Measurements from ENCODE around the gene TUBB4B. TPM values are rescaled to one million over a fixed set of nuclear protein-coding genes. Genes with fewer than 3 reads are reported as not detected.

The TUBB4B gene
- total RNA-seq, 2 donors from 2014 or later = 79.1 to 171 TPM

- peak; percentile 26 for ATAC-seq
- intact Hi-C loops (cut with DNase I) = no loop called here
- TF ChIP-seq, protein P1, sequence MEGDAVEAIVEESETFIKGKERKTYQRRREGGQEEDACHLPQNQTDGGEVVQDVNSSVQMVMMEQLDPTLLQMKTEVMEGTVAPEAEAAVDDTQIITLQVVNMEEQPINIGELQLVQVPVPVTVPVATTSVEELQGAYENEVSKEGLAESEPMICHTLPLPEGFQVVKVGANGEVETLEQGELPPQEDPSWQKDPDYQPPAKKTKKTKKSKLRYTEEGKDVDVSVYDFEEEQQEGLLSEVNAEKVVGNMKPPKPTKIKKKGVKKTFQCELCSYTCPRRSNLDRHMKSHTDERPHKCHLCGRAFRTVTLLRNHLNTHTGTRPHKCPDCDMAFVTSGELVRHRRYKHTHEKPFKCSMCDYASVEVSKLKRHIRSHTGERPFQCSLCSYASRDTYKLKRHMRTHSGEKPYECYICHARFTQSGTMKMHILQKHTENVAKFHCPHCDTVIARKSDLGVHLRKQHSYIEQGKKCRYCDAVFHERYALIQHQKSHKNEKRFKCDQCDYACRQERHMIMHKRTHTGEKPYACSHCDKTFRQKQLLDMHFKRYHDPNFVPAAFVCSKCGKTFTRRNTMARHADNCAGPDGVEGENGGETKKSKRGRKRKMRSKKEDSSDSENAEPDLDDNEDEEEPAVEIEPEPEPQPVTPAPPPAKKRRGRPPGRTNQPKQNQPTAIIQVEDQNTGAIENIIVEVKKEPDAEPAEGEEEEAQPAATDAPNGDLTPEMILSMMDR (IDR thresholded peaks at IDR 0.05) = no peak
- no peak for TF ChIP-seq POLR2A (IDR thresholded peaks at IDR 0.05)
- WGBS, 2 donors = 35 to 36% methylated on average over 14 to 21 of the region's 21 CpGs
- Histone ChIP-seq H3K27me3 (no peaks in the 10 kb centered on the region), H3K36me3 (replicated peaks in 1 of 2; ENCODE audit: insufficient read depth in 1 of 2, low read depth in 2 of 2) (peaks cover 0 to 2% of the 10 kb centered on the region in 2 donors), H3K9me3 (no peaks in the 10 kb centered on the region), H3K27ac (peak overlapping the region; percentile 63 to 84 (median 72)), H3K4me1 (peaks cover 50% of the 10 kb centered on the region), H3K4me3 (peak overlapping the region; percentile 56 to 63)
- peak in 3 of 4 donors; percentile 47 to 65 (median 61) for DNase-seq
These were observed 12.9 kb downstream of the TUBB4B start for GRCh38 chr9:137253717-137254623.

- TF ChIP-seq, protein P1 (IDR thresholded peaks at IDR 0.05) = peak in 2 of 7 experiments; percentile 25 to 42
- TF ChIP-seq POLR2A (IDR thresholded peaks at IDR 0.05) = peak; percentile 37 to 78 (median 67)
- Histone ChIP-seq H3K4me3 (peak within 1 kb of the TSS; percentile 97 to 99), H3K9me3 (no peaks in the 10 kb centered on the region), H3K36me3 (replicated peaks in 1 of 2; ENCODE audit: insufficient read depth in 1 of 2, low read depth in 2 of 2) (peaks cover 0 to 3% of the 10 kb centered on the region in 2 donors), H3K27ac (peak within 1 kb of the TSS; percentile 63 to 84 (median 73)), H3K4me1 (peaks cover 44% of the 10 kb centered on the region), H3K27me3 (no peaks in the 10 kb centered on the region)
- DNase-seq = peak; percentile 92 to 94 (median 94)
- peak; percentile 94 for ATAC-seq
- WGBS, 2 donors = 1 to 3% methylated on average over 14 to 77 of the region's 105 CpGs
- intact Hi-C loops (cut with DNase I) = no loop called here
These were observed 13.7 kb downstream of the TUBB4B start, which contains the start of gene NELFB for GRCh38 chr9:137254624-137255447. TSS of gene NELFB (plus strand) at chr9:137255327.

DNA sequence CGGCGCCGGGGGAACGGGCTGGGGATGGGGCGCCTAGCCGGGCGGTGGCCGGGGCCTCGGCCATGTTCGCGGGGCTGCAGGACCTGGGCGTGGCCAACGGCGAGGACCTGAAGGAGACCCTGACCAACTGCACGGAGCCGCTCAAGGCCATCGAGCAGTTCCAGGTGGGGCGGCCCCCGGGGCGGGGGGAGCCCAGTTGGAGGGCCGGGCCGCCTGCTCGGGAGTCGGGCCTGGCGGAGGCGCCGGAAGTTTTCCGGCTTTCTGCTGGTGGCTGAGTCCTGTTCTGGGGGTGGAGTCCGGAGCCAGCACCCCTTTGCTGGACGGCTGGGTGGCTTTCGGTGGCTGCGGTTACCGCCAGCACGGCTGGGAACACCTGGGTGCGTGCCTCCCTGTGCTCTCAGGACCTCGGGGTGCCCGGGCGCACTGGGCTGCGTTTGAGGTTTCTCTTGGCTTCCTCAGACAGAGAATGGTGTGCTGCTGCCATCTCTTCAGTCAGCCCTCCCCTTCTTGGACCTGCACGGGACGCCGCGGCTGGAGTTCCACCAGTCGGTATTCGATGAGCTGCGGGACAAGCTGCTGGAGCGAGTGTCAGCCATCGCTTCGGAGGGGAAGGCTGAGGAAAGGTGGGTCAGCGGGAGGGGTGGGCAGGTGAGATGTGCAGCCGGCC, 14.5 kb downstream of the TUBB4B start:
- intact Hi-C loops (cut with DNase I) = no loop called here
- Histone ChIP-seq H3K27me3 (no peaks in the 10 kb centered on the region), H3K9me3 (no peaks in the 10 kb centered on the region), H3K27ac (peak overlapping the region; percentile 33 to 84 (median 73)), H3K4me3 (peak overlapping the region; percentile 97 to 99), H3K4me1 (peaks cover 36% of the 10 kb centered on the region), H3K36me3 (replicated peaks in 1 of 2; ENCODE audit: insufficient read depth in 1 of 2, low read depth in 2 of 2) (peaks cover 0 to 3% of the 10 kb centered on the region in 2 donors)
- WGBS, 2 donors = 0 to 2% methylated on average over 3 to 51 of the region's 51 CpGs
- TF ChIP-seq, protein P1 (IDR thresholded peaks at IDR 0.05) = no peak
- no peak for TF ChIP-seq POLR2A (IDR thresholded peaks at IDR 0.05)
- DNase-seq (peak; percentile 61 to 72 (median 66)), ATAC-seq (peak; percentile 40)

DNA sequence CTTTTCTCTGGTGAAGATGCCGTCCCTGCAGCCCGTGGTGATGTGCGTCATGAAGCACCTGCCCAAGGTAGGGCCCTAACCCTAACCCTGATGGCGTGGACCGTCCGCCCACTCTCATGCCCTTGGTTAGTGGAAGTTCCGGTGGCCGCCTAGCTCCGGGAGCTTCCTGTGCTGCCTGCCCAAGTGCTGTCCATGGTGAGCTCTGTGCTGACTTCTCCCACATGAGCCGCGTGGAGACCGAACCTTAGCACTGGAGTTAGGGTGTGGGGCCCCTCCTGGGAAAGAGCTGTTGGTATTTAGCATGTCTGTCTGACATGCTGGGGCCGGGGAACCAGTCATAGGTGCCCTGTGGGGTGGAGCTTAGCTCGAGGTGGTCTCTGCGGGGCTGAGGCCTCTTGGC, 15.3 kb downstream of the TUBB4B start:
- no peak for ATAC-seq
- intact Hi-C loops (cut with DNase I) = no loop called here

More for the DNA sequence above, 15.3 kb downstream of the TUBB4B start:
- no peak for TF ChIP-seq POLR2A (IDR thresholded peaks at IDR 0.05)
- TF ChIP-seq, protein P1 (IDR thresholded peaks at IDR 0.05) = no peak
- no peaks in the 10 kb centered on the region for H3K9me3 ChIP-seq
- 79 to 85% methylated on average over 5 to 15 of the region's 15 CpGs for WGBS, 2 donors
- H3K36me3 ChIP-seq (replicated peaks in 1 of 2; ENCODE audit: insufficient read depth in 1 of 2, low read depth in 2 of 2) = peaks cover 0 to 3% of the 10 kb centered on the region in 2 donors
- no peak overlapping the region for H3K4me3 ChIP-seq
- no peaks in the 10 kb centered on the region for H3K27me3 ChIP-seq
- DNase-seq = no peak
- H3K4me1 ChIP-seq = peaks cover 32% of the 10 kb centered on the region
- H3K27ac ChIP-seq = no peak overlapping the region
